PC-3 (cell line): ENCODE data around the gene RSU1. TPM values are rescaled to one million over a fixed set of nuclear protein-coding genes. Genes with fewer than 3 reads are reported as not detected.

Experiments
- ATAC-seq: fragments of 200-7000 bp; cut with Tn5 transposase; 2 replicates; pipeline ENCODE4 v1.9.1; 2020; ENCODE audit warnings: mild to moderate bottlenecking, moderate library complexity
- BruUV-seq: library from RNA; stranded (reverse); fragments of 400-500 nt; replicated peaks from 2 replicates; lab custom pipeline; 2021; lab: Mats Ljungman, UMichigan
- CTCF ChIA-PET: fragments of 300-600 bp; sonication (Branson Sonifier 250); formaldehyde crosslinking; loops from one replicate; lab custom pipeline; 2022; ENCODE audit warnings: antibody characterized with exemption; lab: Charles Lee
- POLR2A ChIA-PET: fragments of 300-600 bp; sonication (Branson Sonifier 250); formaldehyde crosslinking; loops from one replicate; lab custom pipeline; 2022; ENCODE audit warnings: antibody characterized with exemption; ENCODE audit not compliant: unreplicated experiment; lab: Charles Lee
- DNase-seq: peaks from one replicate; pipeline ENCODE4 v3.0.0-alpha.2; 2015
- H2AFZ ChIP-seq: fragments of 300-600 bp; sonication (generic); 2 replicates; pipeline ENCODE4 v1.6.0; 2016; ENCODE audit warnings: antibody characterized with exemption, low read length
- H3F3A ChIP-seq: fragments of 300-600 bp; sonication (generic); one replicate; pipeline ENCODE4 v1.6.0; 2017; ENCODE audit warnings: antibody characterized with exemption, low read length, control low read depth, mild to moderate bottlenecking; ENCODE audit not compliant: unreplicated experiment
- H3K27ac ChIP-seq: fragments of 300-600 bp; sonication (generic); 2 replicates; pipeline ENCODE4 v1.5.1; 2016; ENCODE audit warnings: mild to moderate bottlenecking, low read length
- H3K27me3 ChIP-seq: fragments of 300-600 bp; sonication (generic); 2 replicates; pipeline ENCODE4 v1.6.1; 2016; ENCODE audit warnings: low read length, mixed read lengths
- H3K36me3 ChIP-seq: fragments of 300-600 bp; sonication (generic); 2 replicates; pipeline ENCODE4 v1.6.1; 2016; ENCODE audit warnings: low read depth, mixed run types, low read length, mixed read lengths
- H3K4me1 ChIP-seq: fragments of 300-600 bp; sonication (generic); 2 replicates; pipeline ENCODE4 v1.5.1; 2016; ENCODE audit warnings: low read length; ENCODE audit not compliant: insufficient read depth
- H3K4me2 ChIP-seq: fragments of 300-600 bp; sonication (generic); 2 replicates; pipeline ENCODE4 v1.6.0; 2016; ENCODE audit warnings: low read length
- H3K4me3 ChIP-seq: fragments of 300-600 bp; sonication (generic); 2 replicates; pipeline ENCODE4 v1.5.1; 2016; ENCODE audit warnings: mild to moderate bottlenecking, low read length, mixed read lengths
- H3K79me2 ChIP-seq: fragments of 300-600 bp; sonication (generic); 2 replicates; pipeline ENCODE4 v1.6.1; 2017; ENCODE audit warnings: low read length, mixed read lengths
- H3K9ac ChIP-seq: fragments of 300-600 bp; sonication (generic); 2 replicates; pipeline ENCODE4 v1.6.0; 2016; ENCODE audit warnings: mild to moderate bottlenecking, low read length
- H3K9me2 ChIP-seq: fragments of 300-600 bp; sonication (generic); replicated peaks from 2 replicates; pipeline ENCODE4 v1.6.1; 2016; ENCODE audit warnings: mixed run types, low read length, mixed read lengths
- H3K9me3 ChIP-seq: fragments of 300-600 bp; sonication (generic); 2 replicates; pipeline ENCODE4 v1.6.1; 2016; ENCODE audit warnings: low read length, mixed read lengths
- H4K20me1 ChIP-seq: fragments of 300-600 bp; sonication (generic); 2 replicates; pipeline ENCODE4 v1.6.1; 2016; ENCODE audit warnings: low read length, mixed read lengths
- CTCF ChIP-seq: fragments of 300-600 bp; sonication (generic); conservative IDR thresholded peaks from 2 replicates; pipeline ENCODE4 v1.5.1; 2017; ENCODE audit warnings: antibody characterized with exemption, low read depth, mild to moderate bottlenecking, low read length
- EZH2 ChIP-seq: fragments of 300-600 bp; sonication (generic); IDR thresholded peaks from one replicate; pipeline ENCODE4 v1.6.1; 2017; ENCODE audit warnings: antibody characterized with exemption, mild to moderate bottlenecking, low read length; ENCODE audit not compliant: unreplicated experiment
- EZH2phosphoT487 ChIP-seq: fragments of 300-600 bp; sonication (generic); IDR thresholded peaks from 2 replicates; pipeline ENCODE4 v1.6.1; 2018; ENCODE audit warnings: mild to moderate bottlenecking, antibody characterized with exemption, low read length, borderline replicate concordance
- intact Hi-C: fragments of 100-400 bp; cut with micrococcal nuclease; formaldehyde crosslinking; loops from 2 replicates; pipeline ENCODE4 v1.9.0; 2023
- total RNA-seq: library from RNA; depleted of rRNA; stranded (reverse); fragments of >200 nt; gene quantifications from 2 replicates; pipeline ENCODE4 v1.2.3, GENCODE V29; 2014

RSU1 gene
- total RNA-seq, 1 experiment from 2014 or later = 21.2 TPM

DNA sequence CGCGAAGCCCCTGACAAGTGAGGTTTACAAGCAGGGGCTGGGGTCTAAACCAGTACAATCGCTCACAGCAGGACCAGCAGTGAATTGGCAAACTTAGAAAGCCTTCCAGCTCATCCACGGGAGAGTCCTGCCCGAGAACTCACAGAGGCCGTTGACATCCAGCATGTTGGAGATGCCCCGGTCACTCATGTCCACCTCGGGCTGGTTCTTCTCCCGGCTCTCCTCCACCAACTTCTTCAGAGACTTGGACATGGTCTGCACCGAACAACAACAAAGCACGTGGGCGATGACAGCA, 447 bp downstream of the RSU1 start:
- TSS peak; percentile 43 for BruUV-seq
- Histone ChIP-seq H3K27me3 (no peaks in the 10 kb centered on the region), H3K4me3 (peak overlapping the region; percentile 91), H2AFZ (peak overlapping the region; percentile 81), H3K9ac (peak overlapping the region; percentile 81), H3F3A (no peaks in the 10 kb centered on the region), H3K9me2 (no peaks in the 10 kb centered on the region), H3K4me2 (peak overlapping the region; percentile 87), H3K4me1 (peaks cover 8% of the 10 kb centered on the region; the same call in 1 of the 2 replicates), H3K79me2 (peaks cover 34% of the 10 kb centered on the region), H3K9me3 (no peaks in the 10 kb centered on the region), H4K20me1 (no peaks in the 10 kb centered on the region), H3K36me3 (no peaks in the 10 kb centered on the region), H3K27ac (peak overlapping the region; percentile 13; the same call in 1 of the 2 replicates)
- DNase-seq (no peak), ATAC-seq (peak; percentile 8; the same call in 1 of the 2 replicates)
- TF ChIP-seq EZH2phosphoT487 = no peak
- CTCF ChIA-PET = no interaction called here
- POLR2A ChIA-PET = no interaction called here
- intact Hi-C loops = loop anchor here (2.0 kb wide), 1 partner anchor 380 kb away; the partner anchor contains the start of gene PTER

DNA sequence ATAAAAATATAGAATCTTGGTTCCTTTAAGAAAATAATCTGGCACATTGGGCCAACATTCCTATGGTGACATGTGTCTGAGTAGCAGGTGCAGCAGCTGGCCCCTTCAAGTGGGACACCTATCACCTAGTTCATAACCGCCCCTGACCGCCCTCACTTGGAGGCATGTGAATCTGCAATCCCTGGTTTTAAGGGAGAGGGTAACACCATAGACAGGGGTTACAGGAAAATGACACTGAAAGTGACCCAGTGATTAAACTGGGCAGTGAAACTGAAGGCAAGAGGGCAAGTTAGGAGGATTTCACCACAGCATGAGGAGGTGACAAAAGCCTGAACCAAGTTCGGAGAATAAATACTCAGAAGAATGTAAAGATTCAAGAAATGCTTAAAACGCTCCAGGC, 1.1 kb downstream of the RSU1 start:
- peak; percentile 13 for DNase-seq
- H3K4me3 ChIP-seq = peak overlapping the region; percentile 91
- peaks cover 8% of the 10 kb centered on the region; the same call in 1 of the 2 replicates for H3K4me1 ChIP-seq
- BruUV-seq = no TSS peak
- ChIA-PET POLR2A (no interaction called here), CTCF (interaction anchor here (0.6 kb wide), 1 partner anchor 200 kb away, joined by 6 read pairs; no protein-coding TSS in a partner anchor)
- intact Hi-C loops = loop anchor here (2.0 kb wide), 1 partner anchor 379 kb away; the partner anchor contains the start of gene PTER
- TF ChIP-seq EZH2phosphoT487 (no peak), EZH2 (no peak), CTCF (no peak)
- H3K4me2 ChIP-seq = peak overlapping the region; percentile 87
- H3K79me2 ChIP-seq = peaks cover 34% of the 10 kb centered on the region
- H3K9ac ChIP-seq = peak overlapping the region; percentile 81
- H4K20me1 ChIP-seq = no peaks in the 10 kb centered on the region
- no peaks in the 10 kb centered on the region for H3K9me3 ChIP-seq
- H3K27ac ChIP-seq = no peak overlapping the region
- no peak for ATAC-seq
- no peaks in the 10 kb centered on the region for H3F3A ChIP-seq
- no peaks in the 10 kb centered on the region for H3K9me2 ChIP-seq
- no peaks in the 10 kb centered on the region for H3K27me3 ChIP-seq
- H3K36me3 ChIP-seq = no peaks in the 10 kb centered on the region
- H2AFZ ChIP-seq = no peak overlapping the region

DNA sequence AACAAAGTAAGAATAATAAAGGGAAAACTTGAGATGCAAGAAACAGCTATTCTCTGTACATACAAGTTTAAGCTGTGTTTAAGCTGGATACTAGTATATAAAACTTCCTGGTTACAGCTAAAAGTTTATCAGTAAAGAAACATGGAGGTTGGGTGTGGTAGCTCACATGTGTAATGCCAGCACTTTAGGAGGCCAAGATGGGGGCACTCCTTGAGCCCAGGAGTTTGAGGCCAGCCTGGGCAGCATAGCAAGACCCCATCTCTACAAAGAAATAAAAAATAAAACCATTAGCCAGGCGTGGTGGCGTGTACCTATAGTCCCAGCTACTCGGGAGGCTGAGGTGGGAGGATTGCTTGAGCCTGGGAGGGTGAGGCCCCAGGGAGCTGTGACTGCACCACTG, 3.2 kb downstream of the RSU1 start:
- H3K4me3 ChIP-seq = no peak overlapping the region
- CTCF ChIA-PET = interaction anchor here (0.5 to 0.6 kb wide), 2 partner anchors 19 to 1035 kb away, joined by 3 to 5 read pairs; no protein-coding TSS in a partner anchor
- H3K9me3 ChIP-seq = no peaks in the 10 kb centered on the region
- POLR2A ChIA-PET = interaction anchor here (0.6 kb wide), 1 partner anchor 393 kb away, joined by 3 read pairs; no protein-coding TSS in a partner anchor
- H3K9ac ChIP-seq = no peak overlapping the region
- no peaks in the 10 kb centered on the region for H3K27me3 ChIP-seq
- DNase-seq (no peak), ATAC-seq (no peak)
- no peak for TF ChIP-seq CTCF
- H3K4me2 ChIP-seq = no peak overlapping the region
- H3K9me2 ChIP-seq = no peaks in the 10 kb centered on the region
- no peaks in the 10 kb centered on the region for H3K36me3 ChIP-seq
- no peak overlapping the region for H2AFZ ChIP-seq
- H3K79me2 ChIP-seq = peaks cover 34% of the 10 kb centered on the region
- H3F3A ChIP-seq = no peaks in the 10 kb centered on the region
- H3K27ac ChIP-seq = no peak overlapping the region
- intact Hi-C loops = no loop called here
- BruUV-seq = no TSS peak
- no peaks in the 10 kb centered on the region for H4K20me1 ChIP-seq
- peaks cover 8% of the 10 kb centered on the region; the same call in 1 of the 2 replicates for H3K4me1 ChIP-seq
